CD4-positive, alpha-beta T cell treated with Interferon gamma for 1 hour (primary cell): ENCODE results near the gene ASAH2.
A peak's percentile ranks its signal among the peaks of the same experiment; 100 is the strongest.
"Not testable (repeated sequence)": the region's sequence is repeated elsewhere in the genome, so short reads cannot be mapped to it uniquely, and the experiment has no call there.

Source experiments
- DNase-seq: peaks from one replicate; pipeline ENCODE4 v3.0.0-alpha.2; 2020

Gene ASAH2

GRCh38 chr10:50250096-50250854 lies 1.0 kb downstream of the ASAH2 start:
- no peak for DNase-seq

GRCh38 chr10:50248598-50248997 lies 2.7 kb downstream of the ASAH2 start:
- DNase-seq: no peak

GRCh38 chr10:50248062-50248461 lies 3.3 kb downstream of the ASAH2 start:
- DNase-seq: no peak

DNA sequence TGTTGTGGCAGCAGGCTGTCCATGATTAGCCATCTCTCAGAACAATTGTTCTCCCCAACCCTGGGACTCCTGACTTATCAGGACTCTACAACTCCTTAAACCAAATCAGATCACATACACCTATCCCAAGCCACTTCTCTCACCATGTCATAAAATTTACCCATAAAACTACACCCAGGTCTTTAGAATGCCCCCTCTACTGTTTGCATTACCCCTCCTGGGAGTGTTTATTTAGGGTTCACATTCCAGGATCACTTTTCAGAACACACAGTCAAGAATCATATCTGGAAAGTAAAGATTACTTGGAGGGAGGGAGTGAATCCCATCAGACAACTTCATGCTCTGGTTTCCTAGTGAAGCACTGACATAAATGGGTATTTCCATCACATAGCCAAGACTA lies 7.1 kb downstream of the ASAH2 start:
- no peak for DNase-seq

- no peak for DNase-seq
Observed at GRCh38 chr10:50242777-50243176, 8.5 kb downstream of the ASAH2 start.

- not testable (repeated sequence) for DNase-seq
Observed at GRCh38 chr10:50241478-50241877, 9.8 kb downstream of the ASAH2 start.

DNA sequence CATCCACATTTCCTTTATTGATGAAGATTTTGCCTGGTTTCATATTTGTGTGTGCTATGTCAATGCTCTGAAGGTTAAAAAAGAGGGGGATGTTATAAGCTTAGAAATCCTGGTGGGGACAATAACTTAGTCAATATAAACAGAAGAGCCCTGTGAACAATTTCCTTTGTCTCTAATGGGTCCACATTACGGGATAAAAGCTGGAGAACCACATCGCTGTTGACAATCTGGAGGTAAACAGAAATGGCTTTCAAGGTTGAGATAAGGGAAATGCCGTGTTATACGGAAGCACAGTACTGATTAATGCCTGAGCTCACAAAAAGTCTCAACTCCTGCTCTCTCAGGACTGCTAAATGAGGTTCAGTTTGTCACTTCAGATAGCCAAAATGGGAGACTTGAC lies 16.8 kb downstream of the ASAH2 start:
- no peak for DNase-seq

DNA sequence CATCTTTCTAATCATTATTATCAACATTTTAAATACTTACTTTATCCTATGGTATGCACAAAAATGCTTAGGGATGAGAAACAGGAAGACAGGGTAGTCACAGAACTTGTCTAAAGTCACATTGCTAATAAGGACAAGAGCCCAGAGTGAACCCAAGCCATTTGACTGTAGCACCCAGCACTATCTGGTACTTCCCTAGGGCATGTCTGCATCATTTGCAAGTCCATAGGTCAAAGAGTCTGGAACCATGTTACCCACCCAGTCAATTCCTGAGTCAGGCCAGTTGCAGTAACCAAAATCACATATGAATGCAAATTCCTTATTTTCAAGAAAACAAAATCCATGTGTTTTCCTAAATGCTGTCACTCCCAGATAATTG lies 19.1 kb downstream of the ASAH2 start:
- no peak for DNase-seq

GRCh38 chr10:50231515-50232260 lies 19.6 kb downstream of the ASAH2 start:
- no peak for DNase-seq

GRCh38 chr10:50229460-50229859 lies 21.9 kb downstream of the ASAH2 start:
- no peak for DNase-seq

- no peak for DNase-seq
Observed at GRCh38 chr10:50228672-50229071, 22.6 kb downstream of the ASAH2 start.

DNA sequence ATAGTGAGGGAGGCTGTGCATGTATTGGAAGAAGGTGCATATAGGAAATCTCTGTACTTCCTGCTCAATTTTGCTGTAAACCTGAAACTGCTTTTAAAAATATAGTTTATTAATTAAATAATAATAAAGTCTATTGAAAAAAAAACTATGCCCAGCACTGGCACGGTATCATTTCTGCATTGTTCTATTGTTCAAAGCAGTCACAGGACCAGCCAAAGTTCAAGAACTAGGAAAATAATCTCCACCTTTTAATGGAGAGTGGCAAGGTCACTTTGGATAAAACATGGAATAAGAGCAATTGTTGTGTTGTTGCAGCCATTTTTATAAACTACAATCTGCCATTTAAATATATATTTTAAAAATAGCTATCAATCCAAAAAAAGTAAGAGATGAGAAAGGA lies 24.7 kb downstream of the ASAH2 start:
- DNase-seq: no peak

GRCh38 chr10:50224330-50224952 lies 26.9 kb downstream of the ASAH2 start:
- peak; percentile 2 for DNase-seq

GRCh38 chr10:50222199-50222598 lies 29.1 kb downstream of the ASAH2 start:
- no peak for DNase-seq

DNA sequence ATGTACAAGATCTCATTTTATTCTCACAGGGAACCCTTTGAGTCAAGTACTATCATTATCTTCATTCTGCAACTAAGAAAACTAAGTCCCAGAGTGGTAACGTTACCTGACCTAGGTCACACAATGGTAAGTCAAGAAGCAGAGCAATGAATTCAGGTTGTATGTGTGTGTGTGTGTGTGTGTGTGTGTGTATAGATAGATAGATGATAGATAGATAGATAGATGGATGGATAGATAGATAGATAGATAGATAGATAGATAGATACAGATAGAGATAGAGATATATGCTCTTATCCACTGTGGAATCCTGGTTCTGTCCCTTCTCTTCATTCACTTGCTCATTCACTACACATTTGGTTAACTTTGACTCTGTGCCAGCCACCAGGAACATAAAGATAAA lies 29.8 kb downstream of the ASAH2 start:
- no peak for DNase-seq

GRCh38 chr10:50219646-50220045 lies 31.7 kb downstream of the ASAH2 start:
- no peak for DNase-seq

- no peak for DNase-seq
Observed at GRCh38 chr10:50219200-50219599, 32.1 kb downstream of the ASAH2 start.

DNA sequence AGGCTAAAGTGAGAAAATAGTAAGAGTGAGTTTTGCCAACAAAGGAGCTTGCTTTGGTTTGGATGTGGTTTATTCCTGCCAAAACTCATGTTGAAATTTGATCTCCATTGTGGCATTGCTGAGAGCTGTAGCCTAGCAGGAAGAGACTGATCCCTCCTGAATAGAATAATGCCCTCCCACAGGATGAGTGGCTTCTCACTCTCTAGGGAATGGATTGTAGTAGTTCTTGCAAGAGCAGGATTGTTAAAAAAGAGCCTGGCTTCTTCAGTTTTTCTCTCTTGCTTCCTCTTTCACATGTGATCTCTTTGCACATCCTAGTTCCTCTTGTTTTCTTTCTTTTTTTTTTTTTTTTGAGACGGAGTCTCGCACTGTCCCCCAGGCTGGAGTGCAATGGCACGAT lies 34.4 kb downstream of the ASAH2 start:
- DNase-seq: no peak

GRCh38 chr10:50216418-50216817 lies 34.9 kb downstream of the ASAH2 start:
- DNase-seq: no peak

DNA sequence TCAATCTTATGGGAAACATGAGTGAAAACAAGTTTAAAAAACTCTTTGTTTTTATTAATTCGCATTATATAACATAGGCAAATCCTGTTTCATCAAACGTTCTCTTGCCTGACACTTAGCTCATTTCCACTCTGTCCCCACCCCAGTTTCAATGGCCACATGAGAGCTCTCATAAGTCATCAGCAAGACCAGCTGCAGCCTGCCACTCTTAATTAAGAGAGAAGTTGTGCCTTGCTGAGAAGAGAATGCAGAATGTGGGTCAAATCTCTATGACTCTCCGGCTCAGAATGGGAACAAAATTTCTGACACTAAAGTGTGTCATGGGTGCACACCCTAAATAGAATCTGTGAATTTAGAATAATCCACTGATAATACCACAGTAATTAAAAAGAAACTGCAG lies 39.6 kb downstream of the ASAH2 start:
- no peak for DNase-seq

GRCh38 chr10:50210876-50211275 lies 40.4 kb downstream of the ASAH2 start:
- DNase-seq: no peak
